GM12892 (cell line): ENCODE results near the gene TP73.

Source experiments
- DNase-seq: peaks from one replicate; pipeline ENCODE4 v3.0.0; 2011; ENCODE audit not compliant: insufficient read length
- FAIRE-seq: peaks from 2 replicates; lab custom pipeline; 2011; peaks lifted over from hg19 to GRCh38; lab: Jason Lieb, UNC
- POLR2A ChIP-seq: IDR thresholded peaks from 2 replicates; pipeline ENCODE4 v1.6.1; 2011; ENCODE audit warnings: low read depth, low read length, control low read depth
- POLR2AphosphoS5 ChIP-seq: IDR thresholded peaks from 2 replicates; pipeline ENCODE4 v1.6.1; 2011; ENCODE audit warnings: low read depth, low read length, control low read depth
- TAF1 ChIP-seq: IDR thresholded peaks from 2 replicates; pipeline ENCODE4 v1.6.1; 2011; ENCODE audit warnings: low read depth, mild to moderate bottlenecking, control low read depth, low read length, borderline replicate concordance

Gene TP73

GRCh38 chr1:3772027-3772714 is 119.9 kb downstream of the TP73 start:
- peak; percentile 44 for FAIRE-seq
- peak; percentile 100 for DNase-seq
- no peak for TF ChIP-seq TAF1
- no peak for TF ChIP-seq POLR2A
- no peak for TF ChIP-seq POLR2AphosphoS5

- DNase-seq (no peak), FAIRE-seq (no peak)
- TF ChIP-seq TAF1 (no peak), POLR2AphosphoS5 (no peak), POLR2A (no peak)
Measured at GRCh38 chr1:3772715-3773571, 120.6 kb downstream of the TP73 start, which contains the start of gene SMIM1. SMIM1 (plus strand) TSS chr1:3772749; CDS start chr1:3775374, 2,625 bp downstream.

- no peak for TF ChIP-seq POLR2A
- no peak for TF ChIP-seq POLR2AphosphoS5
- no peak for TF ChIP-seq TAF1
- FAIRE-seq, result no peak
- no peak for DNase-seq
Measured at GRCh38 chr1:3773572-3774275, 121.4 kb downstream of the TP73 start.

GRCh38 chr1:3774276-3774945 is 122.1 kb downstream of the TP73 start:
- FAIRE-seq, result no peak
- TF ChIP-seq TAF1, result no peak
- no peak for TF ChIP-seq POLR2A
- TF ChIP-seq POLR2AphosphoS5, result no peak
- DNase-seq, result no peak

GRCh38 chr1:3774946-3775489 is 122.7 kb downstream of the TP73 start:
- no peak for FAIRE-seq
- no peak for TF ChIP-seq POLR2A
- no peak for TF ChIP-seq TAF1
- TF ChIP-seq POLR2AphosphoS5, result no peak
- no peak for DNase-seq

GRCh38 chr1:3775490-3776230 is 123.3 kb downstream of the TP73 start:
- TF ChIP-seq TAF1 (no peak), POLR2AphosphoS5 (no peak), POLR2A (no peak)
- DNase-seq (peak; percentile 85), FAIRE-seq (peak; percentile 21)

GRCh38 chr1:3776231-3776961 is 124.1 kb downstream of the TP73 start:
- no peak for DNase-seq
- FAIRE-seq, result peak; percentile 5
- TF ChIP-seq POLR2AphosphoS5 (no peak), TAF1 (no peak)

- DNase-seq, result no peak
- no peak for FAIRE-seq
- TF ChIP-seq TAF1 (no peak), POLR2A (no peak), POLR2AphosphoS5 (no peak)
Measured at GRCh38 chr1:3777078-3777547, 124.8 kb downstream of the TP73 start.
